ENCODE measurements around the gene ELMO1.
"Not testable (repeated sequence)": the region's sequence is repeated elsewhere in the genome, so short reads cannot be mapped to it uniquely, and the experiment has no call there.

Gene ELMO1

DNA sequence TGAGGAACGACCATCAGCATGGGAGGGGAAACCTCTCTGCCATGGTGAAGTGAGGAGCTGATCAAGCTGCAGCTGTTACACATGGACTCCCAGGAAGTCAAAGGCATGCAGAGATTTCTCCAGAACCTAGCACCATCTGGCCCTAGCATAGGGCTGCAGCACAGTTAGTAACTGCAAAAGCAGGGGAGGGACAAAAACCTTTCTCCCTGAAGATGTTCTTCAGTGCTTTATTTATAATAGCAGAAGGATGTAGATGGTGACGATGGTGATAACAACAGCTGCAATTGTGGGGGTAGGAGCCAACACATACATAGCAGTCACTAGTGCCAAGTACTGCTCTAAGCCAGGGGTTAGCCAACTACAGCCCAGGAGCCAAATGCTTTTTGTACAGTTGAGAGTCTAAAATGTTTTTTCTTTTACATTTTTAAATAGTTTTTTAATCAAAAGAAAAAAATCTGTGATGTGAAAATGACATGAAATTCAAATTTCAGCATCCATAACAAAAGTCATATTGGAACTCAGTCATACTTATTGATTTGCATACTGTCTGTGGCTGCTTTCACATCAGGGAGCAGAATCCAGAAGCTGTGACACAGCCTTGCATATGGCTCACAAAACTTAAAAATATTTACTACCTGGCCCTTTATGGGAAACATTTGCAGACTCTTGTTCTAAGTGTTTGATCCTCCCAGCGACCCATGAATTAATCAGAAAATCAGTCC is 299.5 kb downstream of the ELMO1 start:
- TF ChIP-seq, protein P1, sequence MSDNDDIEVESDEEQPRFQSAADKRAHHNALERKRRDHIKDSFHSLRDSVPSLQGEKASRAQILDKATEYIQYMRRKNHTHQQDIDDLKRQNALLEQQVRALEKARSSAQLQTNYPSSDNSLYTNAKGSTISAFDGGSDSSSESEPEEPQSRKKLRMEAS (IDR thresholded peaks at IDR 0.05; ENCODE audit: low read depth, low read length): no peak
- TF ChIP-seq, protein P2, sequence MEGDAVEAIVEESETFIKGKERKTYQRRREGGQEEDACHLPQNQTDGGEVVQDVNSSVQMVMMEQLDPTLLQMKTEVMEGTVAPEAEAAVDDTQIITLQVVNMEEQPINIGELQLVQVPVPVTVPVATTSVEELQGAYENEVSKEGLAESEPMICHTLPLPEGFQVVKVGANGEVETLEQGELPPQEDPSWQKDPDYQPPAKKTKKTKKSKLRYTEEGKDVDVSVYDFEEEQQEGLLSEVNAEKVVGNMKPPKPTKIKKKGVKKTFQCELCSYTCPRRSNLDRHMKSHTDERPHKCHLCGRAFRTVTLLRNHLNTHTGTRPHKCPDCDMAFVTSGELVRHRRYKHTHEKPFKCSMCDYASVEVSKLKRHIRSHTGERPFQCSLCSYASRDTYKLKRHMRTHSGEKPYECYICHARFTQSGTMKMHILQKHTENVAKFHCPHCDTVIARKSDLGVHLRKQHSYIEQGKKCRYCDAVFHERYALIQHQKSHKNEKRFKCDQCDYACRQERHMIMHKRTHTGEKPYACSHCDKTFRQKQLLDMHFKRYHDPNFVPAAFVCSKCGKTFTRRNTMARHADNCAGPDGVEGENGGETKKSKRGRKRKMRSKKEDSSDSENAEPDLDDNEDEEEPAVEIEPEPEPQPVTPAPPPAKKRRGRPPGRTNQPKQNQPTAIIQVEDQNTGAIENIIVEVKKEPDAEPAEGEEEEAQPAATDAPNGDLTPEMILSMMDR (IDR thresholded peaks at IDR 0.05; ENCODE audit: low read depth, low read length): no peak
- TF ChIP-seq MYC (IDR thresholded peaks at IDR 0.05; ENCODE audit: low read depth, low read length) (no peak), POLR2A (IDR thresholded peaks at IDR 0.05; ENCODE audit: extremely low read depth, insufficient read length) (no peak)
- no peak overlapping the region for H3K4me3 ChIP-seq (ENCODE audit: low read depth, low read length)
- no peak for DNase-seq (ENCODE audit: low read depth)

DNA sequence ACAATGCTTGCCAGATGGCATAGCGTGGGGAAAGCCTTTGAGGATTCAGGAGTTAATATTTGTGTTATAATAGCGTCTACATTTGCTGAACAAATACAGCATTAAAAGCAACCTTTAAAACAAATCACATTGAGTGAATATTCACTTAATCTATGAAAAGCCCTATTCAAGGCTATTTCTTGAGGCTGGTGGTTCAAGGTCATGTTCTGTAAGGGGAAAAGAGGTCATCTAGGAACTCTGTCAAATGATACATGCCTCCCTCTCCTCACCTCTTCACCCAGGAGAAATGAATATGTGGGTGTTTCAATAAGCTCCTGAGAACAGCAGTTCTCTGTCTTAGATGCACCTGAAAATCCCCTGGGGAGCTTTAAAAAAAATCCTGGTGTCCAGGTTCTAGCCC is 303.0 kb downstream of the ELMO1 start:
- DNase-seq (ENCODE audit: low read depth): no peak
- TF ChIP-seq MYC (IDR thresholded peaks at IDR 0.05; ENCODE audit: low read depth, low read length) (no peak), POLR2A (IDR thresholded peaks at IDR 0.05; ENCODE audit: extremely low read depth, insufficient read length) (no peak)
- TF ChIP-seq, protein P1 (IDR thresholded peaks at IDR 0.05; ENCODE audit: low read depth, low read length): no peak
- TF ChIP-seq, protein P2 (IDR thresholded peaks at IDR 0.05; ENCODE audit: low read depth, low read length): no peak
- no peak overlapping the region for H3K4me3 ChIP-seq (ENCODE audit: low read depth, low read length)

DNA sequence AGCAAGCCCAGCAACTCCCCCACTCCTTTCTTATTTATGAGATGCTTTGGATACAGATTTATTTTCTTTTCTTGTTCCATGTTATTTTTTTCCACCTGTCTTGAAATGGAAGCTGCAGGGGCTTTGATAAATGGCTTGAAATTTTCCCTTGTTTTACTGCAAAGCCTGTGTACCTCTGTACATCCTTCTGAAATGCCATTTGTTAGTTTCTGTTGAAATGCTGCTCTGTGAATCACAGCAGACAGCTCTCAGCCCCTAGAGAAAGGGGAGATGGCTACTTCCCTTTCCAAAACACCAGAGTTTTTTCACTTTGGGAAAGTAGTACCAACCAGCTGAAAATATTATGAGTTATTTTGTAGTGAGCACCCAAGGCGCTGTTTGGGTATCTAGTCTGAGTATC is 304.2 kb downstream of the ELMO1 start:
- H3K4me3 ChIP-seq (ENCODE audit: low read depth, low read length): no peak overlapping the region
- TF ChIP-seq POLR2A (IDR thresholded peaks at IDR 0.05; ENCODE audit: extremely low read depth, insufficient read length): no peak
- TF ChIP-seq, protein P2 (IDR thresholded peaks at IDR 0.05; ENCODE audit: low read depth, low read length): no peak
- DNase-seq (ENCODE audit: low read depth): no peak

- H3K4me3 ChIP-seq (ENCODE audit: low read depth, low read length): no peak overlapping the region
- TF ChIP-seq MYC (IDR thresholded peaks at IDR 0.05; ENCODE audit: low read depth, low read length) (no peak), POLR2A (IDR thresholded peaks at IDR 0.05; ENCODE audit: extremely low read depth, insufficient read length) (no peak)
- TF ChIP-seq, protein P1 (IDR thresholded peaks at IDR 0.05; ENCODE audit: low read depth, low read length): no peak
- TF ChIP-seq, protein P2 (IDR thresholded peaks at IDR 0.05; ENCODE audit: low read depth, low read length): no peak
- DNase-seq (ENCODE audit: low read depth): peak; percentile 28
Measured at GRCh38 chr7:37142958-37143357, 305.7 kb downstream of the ELMO1 start.

DNA sequence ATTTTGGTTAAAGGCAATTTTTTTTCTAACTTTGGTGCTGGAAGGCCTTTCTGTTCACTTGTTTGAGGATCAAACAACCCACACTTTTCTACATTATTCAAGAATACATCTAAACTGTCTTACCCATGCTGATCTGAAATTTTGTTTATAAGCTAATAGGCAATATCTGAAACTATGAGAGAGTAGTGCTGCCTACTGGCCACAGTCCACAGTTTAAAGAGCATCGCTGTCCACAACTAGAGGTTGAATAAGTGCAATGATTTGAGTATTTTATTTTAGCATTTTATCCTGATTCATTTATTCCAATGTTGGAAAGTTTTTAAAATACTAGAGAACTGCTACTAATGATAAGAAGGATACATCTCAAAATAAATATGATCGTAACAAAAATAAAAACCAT is 306.9 kb downstream of the ELMO1 start:
- no peak for DNase-seq (ENCODE audit: low read depth)
- TF ChIP-seq, protein P1 (IDR thresholded peaks at IDR 0.05; ENCODE audit: low read depth, low read length): no peak
- TF ChIP-seq POLR2A (IDR thresholded peaks at IDR 0.05; ENCODE audit: extremely low read depth, insufficient read length) (no peak), MYC (IDR thresholded peaks at IDR 0.05; ENCODE audit: low read depth, low read length) (no peak)
- TF ChIP-seq, protein P2 (IDR thresholded peaks at IDR 0.05; ENCODE audit: low read depth, low read length): no peak
- H3K4me3 ChIP-seq (ENCODE audit: low read depth, low read length): no peak overlapping the region

DNA sequence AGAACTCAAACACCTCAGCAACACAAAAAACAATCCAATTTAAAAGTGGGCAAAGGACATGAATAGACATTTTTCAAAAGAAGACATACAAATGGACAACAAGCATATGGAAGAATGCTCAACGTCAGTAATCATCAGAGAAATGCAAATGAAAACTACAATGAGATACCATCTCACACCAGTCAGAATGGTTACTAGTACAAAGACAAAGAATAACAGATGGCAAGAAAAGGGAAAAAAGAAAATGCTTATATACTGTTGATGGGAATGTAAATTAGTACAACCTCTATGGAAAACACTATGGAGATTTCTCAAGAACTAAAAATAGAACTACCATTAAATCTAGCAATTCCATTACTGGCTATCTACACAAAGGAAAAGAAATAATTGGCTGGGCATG is 314.8 kb downstream of the ELMO1 start:
- not testable (repeated sequence) for H3K4me3 ChIP-seq (ENCODE audit: low read depth, low read length); DNase-seq (ENCODE audit: low read depth)

Data from NB4 (cell line).